PC-9 (cell line): ENCODE data around the gene STK31.

ENCODE experiments used
- CTCF ChIP-seq: fragments of 200-600 bp; sonication (generic); conservative IDR thresholded peaks from 2 replicates; pipeline ENCODE4 v1.6.1; 2017; ENCODE audit warnings: mixed run types, antibody characterized with exemption, mild to moderate bottlenecking, moderate library complexity
- EZH2 ChIP-seq: fragments of 200-600 bp; sonication (generic); IDR thresholded peaks from 2 replicates; pipeline ENCODE4 v1.8.0; 2017; ENCODE audit warnings: antibody characterized with exemption, low read depth

DNA sequence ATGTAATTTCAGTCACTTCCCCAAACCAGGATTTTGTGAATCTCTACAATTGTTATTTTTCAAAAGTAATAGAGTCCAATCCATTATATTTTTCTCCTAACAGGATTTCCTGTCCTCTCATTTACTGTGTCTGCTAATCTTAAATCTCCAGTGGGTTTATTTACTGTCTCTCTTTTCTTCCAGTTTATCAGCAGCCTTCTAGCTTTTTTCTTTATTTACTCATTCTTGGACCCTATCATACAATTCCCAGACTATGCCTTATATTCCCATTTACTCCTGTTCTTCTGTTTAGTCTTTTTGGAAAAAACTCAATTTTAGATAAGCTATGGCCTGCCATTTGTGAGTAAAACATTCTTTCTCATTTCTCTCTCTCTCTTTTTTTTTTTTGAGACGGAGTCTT lies 94.7 kb downstream of the STK31 start:
- TF ChIP-seq CTCF (no peak), EZH2 (no peak)
